Measurements from ENCODE around the gene PPP2R5C.

PPP2R5C gene

GRCh38 chr14:101732118-101732517 is 29.4 kb upstream of the PPP2R5C start:
- peak; percentile 49; the same call in 1 of the 2 replicates for TF ChIP-seq CEBPB (IDR thresholded peaks at IDR 0.05)
- TF ChIP-seq, protein P1, sequence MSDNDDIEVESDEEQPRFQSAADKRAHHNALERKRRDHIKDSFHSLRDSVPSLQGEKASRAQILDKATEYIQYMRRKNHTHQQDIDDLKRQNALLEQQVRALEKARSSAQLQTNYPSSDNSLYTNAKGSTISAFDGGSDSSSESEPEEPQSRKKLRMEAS (IDR thresholded peaks at IDR 0.05) = no peak
- no peak for TF ChIP-seq TEAD4 (IDR thresholded peaks at IDR 0.05)

GRCh38 chr14:101733211-101733610 is 28.3 kb upstream of the PPP2R5C start:
- TF ChIP-seq ZBTB7A (IDR thresholded peaks at IDR 0.05; ENCODE audit: low read depth) = no peak
- TF ChIP-seq USF1 (IDR thresholded peaks at IDR 0.05) = no peak
- TF ChIP-seq EP300 (IDR thresholded peaks at IDR 0.05; ENCODE audit: borderline replicate concordance) = no peak
- TF ChIP-seq EGR1 (IDR thresholded peaks at IDR 0.05) = no peak
- no peak for TF ChIP-seq FOXM1 (IDR thresholded peaks at IDR 0.05; ENCODE audit: borderline replicate concordance, low read depth)
- no peak for TF ChIP-seq YY1 (IDR thresholded peaks at IDR 0.05; ENCODE audit: low read depth)
- TF ChIP-seq CEBPB (IDR thresholded peaks at IDR 0.05) = no peak
- no peak for TF ChIP-seq TEAD4 (IDR thresholded peaks at IDR 0.05)
- no peak for TF ChIP-seq CREB1 (IDR thresholded peaks at IDR 0.05; ENCODE audit: low read depth)
- TF ChIP-seq, protein P1 (IDR thresholded peaks at IDR 0.05) = no peak
- TF ChIP-seq, protein P2, sequence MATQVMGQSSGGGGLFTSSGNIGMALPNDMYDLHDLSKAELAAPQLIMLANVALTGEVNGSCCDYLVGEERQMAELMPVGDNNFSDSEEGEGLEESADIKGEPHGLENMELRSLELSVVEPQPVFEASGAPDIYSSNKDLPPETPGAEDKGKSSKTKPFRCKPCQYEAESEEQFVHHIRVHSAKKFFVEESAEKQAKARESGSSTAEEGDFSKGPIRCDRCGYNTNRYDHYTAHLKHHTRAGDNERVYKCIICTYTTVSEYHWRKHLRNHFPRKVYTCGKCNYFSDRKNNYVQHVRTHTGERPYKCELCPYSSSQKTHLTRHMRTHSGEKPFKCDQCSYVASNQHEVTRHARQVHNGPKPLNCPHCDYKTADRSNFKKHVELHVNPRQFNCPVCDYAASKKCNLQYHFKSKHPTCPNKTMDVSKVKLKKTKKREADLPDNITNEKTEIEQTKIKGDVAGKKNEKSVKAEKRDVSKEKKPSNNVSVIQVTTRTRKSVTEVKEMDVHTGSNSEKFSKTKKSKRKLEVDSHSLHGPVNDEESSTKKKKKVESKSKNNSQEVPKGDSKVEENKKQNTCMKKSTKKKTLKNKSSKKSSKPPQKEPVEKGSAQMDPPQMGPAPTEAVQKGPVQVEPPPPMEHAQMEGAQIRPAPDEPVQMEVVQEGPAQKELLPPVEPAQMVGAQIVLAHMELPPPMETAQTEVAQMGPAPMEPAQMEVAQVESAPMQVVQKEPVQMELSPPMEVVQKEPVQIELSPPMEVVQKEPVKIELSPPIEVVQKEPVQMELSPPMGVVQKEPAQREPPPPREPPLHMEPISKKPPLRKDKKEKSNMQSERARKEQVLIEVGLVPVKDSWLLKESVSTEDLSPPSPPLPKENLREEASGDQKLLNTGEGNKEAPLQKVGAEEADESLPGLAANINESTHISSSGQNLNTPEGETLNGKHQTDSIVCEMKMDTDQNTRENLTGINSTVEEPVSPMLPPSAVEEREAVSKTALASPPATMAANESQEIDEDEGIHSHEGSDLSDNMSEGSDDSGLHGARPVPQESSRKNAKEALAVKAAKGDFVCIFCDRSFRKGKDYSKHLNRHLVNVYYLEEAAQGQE (IDR thresholded peaks at IDR 0.05; ENCODE audit: low read depth) = no peak
- no peak for TF ChIP-seq TAF1 (IDR thresholded peaks at IDR 0.05; ENCODE audit: low read depth)
- TF ChIP-seq NFIC (IDR thresholded peaks at IDR 0.05) = no peak
- TF ChIP-seq TCF12 (IDR thresholded peaks at IDR 0.05; ENCODE audit: low read depth) = no peak
- TF ChIP-seq RAD21 (IDR thresholded peaks at IDR 0.05; ENCODE audit: low read depth) = no peak

DNA sequence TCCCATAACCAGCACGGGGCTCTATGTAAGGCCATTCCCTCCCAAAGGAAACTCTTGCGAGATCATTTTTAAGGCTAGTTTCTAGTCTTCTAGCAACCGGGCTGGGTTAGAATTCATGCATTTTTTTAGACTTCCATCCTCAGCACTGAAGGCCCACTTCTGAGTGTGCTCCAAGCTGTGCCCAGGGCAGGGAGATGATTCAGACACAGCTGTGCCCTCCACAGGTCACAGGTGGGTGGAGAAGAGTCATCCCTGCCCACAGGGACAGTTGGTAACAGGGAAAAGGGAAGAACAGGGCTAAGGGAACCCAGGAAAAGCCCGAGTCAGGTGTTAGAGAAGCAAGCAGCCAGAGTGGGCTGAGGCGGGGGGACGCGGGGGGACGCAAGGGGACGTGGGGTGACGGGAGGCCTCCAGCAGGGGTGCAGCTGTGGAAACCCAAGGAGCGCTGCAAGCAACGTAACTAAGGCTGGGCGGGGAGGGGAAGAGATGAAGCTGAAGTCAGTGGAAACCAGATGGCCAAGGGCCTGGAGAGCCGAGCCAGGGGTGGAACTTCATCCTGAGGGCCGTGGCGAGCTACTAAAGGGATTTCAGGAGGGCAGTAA is 27.2 kb upstream of the PPP2R5C start:
- TF ChIP-seq ZBTB7A (IDR thresholded peaks at IDR 0.05; ENCODE audit: low read depth) (no peak), YY1 (IDR thresholded peaks at IDR 0.05; ENCODE audit: low read depth) (no peak), TAF1 (IDR thresholded peaks at IDR 0.05; ENCODE audit: low read depth) (no peak), TCF12 (IDR thresholded peaks at IDR 0.05; ENCODE audit: low read depth) (no peak), USF1 (IDR thresholded peaks at IDR 0.05) (no peak), FOXM1 (IDR thresholded peaks at IDR 0.05; ENCODE audit: borderline replicate concordance, low read depth) (no peak), CREB1 (IDR thresholded peaks at IDR 0.05; ENCODE audit: low read depth) (no peak), CEBPB (IDR thresholded peaks at IDR 0.05) (no peak)

DNA sequence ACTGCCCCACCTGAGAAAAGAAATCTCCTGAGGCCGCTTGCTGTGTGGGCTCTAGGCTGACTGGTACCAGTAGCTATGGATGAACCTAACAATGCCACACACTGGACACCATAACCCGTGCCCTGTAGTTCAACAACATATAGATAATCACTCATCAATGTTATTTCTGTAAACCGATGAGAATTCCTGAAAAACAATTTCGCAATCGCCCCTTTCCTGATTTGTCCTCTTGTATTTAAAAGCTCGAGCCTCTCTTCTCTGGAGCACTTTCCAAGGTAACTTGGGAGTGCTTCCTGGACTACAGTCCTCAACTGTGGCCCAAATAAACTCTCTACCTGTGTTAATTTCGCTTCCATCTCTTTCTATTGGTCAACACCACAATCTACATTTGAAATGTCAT is 26.1 kb upstream of the PPP2R5C start:
- peak; percentile 59 for TF ChIP-seq CEBPB (IDR thresholded peaks at IDR 0.05)
- no peak for TF ChIP-seq EGR1 (IDR thresholded peaks at IDR 0.05)
- TF ChIP-seq TCF12 (IDR thresholded peaks at IDR 0.05; ENCODE audit: low read depth) = no peak

- TF ChIP-seq, protein P1 (IDR thresholded peaks at IDR 0.05) = no peak
Observed at GRCh38 chr14:101736071-101736470, 25.4 kb upstream of the PPP2R5C start.

GRCh38 chr14:101736585-101736984 is 24.9 kb upstream of the PPP2R5C start:
- TF ChIP-seq RAD21 (IDR thresholded peaks at IDR 0.05; ENCODE audit: low read depth) (no peak), TEAD4 (IDR thresholded peaks at IDR 0.05) (no peak), CREB1 (IDR thresholded peaks at IDR 0.05; ENCODE audit: low read depth) (no peak), EP300 (IDR thresholded peaks at IDR 0.05; ENCODE audit: borderline replicate concordance) (no peak), TAF1 (IDR thresholded peaks at IDR 0.05; ENCODE audit: low read depth) (no peak), TCF12 (IDR thresholded peaks at IDR 0.05; ENCODE audit: low read depth) (no peak), FOXM1 (IDR thresholded peaks at IDR 0.05; ENCODE audit: borderline replicate concordance, low read depth) (no peak), EGR1 (IDR thresholded peaks at IDR 0.05) (no peak)
- TF ChIP-seq, protein P1 (IDR thresholded peaks at IDR 0.05) = no peak
- TF ChIP-seq, protein P2 (IDR thresholded peaks at IDR 0.05; ENCODE audit: low read depth) = no peak
